GM21786 (cell line): Measurements from ENCODE around the gene CAPRIN2.

Experiments used
- ATAC-seq: cut with Tn5 transposase; IDR thresholded peaks from one replicate; pipeline ENCODE4 v1.9.1; 2021; ENCODE audit not compliant: unreplicated experiment

Gene CAPRIN2

DNA sequence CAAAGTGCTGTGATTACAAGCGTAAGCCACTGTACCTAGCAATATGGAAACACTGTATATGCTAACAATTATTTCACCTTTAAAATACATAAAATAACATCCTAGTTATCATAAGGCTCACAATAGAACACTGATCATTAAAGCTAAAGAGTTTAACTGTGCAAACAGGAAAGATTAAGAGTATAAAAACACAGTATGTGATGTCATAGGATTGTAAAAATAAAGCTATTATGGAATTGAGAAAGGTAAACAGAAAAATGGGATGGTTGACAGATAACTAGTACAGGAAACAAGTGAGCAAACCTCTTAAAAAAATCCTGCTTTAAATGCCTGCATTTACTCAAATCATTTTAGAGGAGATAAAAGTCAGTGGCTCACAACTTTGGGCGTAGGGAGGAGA, 48.3 kb downstream of the CAPRIN2 start:
- no peak for ATAC-seq

DNA sequence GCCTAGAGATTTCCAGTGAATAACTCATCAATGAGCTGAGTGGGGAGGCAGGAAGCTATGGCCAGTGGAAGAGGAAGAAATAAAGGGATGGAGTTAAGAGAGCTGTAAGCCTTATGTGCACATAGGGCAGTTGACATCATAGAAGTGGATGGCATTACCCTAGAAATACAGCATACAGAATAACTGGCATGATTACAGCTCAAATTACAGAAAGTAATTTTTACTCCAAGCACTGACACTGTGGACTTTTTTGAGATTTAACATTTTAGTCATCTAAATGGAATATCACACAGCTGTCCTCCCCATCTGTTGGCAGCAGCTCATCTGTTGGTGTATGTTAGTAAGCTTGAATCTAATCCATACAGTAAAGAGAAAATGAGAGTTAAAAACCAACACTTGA, 53.7 kb downstream of the CAPRIN2 start:
- ATAC-seq, result no peak

DNA sequence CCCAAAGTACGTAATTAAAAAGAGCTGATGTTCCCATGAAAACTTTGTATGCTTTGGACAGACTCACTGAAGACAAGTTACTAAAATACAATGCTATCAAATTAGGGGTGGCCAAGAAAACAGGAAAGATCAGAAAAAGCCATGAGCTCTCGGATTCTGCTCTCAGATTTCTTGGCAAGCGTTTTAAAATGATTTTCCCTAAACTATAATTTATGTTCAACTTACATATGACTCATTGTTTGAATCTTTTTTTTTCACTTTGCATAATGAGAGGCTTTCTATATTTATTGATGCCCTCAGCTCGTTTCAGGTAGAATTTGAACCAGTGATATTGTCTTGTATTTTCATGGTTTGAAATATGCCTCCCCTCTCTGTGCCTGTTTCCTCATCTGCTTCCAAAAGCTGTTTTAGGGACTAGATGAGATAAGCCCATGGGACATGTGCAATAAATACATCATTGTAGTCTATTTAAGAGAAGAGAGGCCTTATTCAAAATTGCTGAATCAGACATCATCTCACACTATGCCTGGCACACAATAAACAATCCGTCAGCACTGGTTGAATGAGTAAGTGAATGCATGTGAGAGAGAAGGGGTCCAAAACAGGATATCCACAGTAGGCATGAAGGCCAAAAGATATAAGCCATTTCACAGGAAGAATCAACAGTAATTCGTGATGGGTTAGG, 54.4 kb downstream of the CAPRIN2 start:
- ATAC-seq, result no peak

DNA sequence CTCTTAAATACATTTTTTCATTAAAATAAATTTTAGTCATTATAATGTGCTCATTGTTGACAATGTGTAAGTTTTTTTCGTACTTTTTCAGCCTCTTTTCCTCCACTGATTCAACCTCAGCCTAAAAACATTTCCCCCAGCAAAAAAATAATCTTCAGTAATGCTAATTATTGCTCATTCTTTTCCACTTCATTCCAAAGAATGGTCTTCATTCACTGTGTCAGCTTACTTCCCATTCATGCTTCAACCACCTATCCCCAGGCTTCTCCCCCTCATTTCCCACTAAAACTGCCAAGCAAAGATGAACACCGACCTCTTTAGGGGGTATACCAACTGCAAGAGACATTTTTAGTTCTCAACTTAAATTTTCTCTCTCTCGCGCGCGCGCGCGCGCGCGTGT, 56.4 kb downstream of the CAPRIN2 start:
- no peak for ATAC-seq

DNA sequence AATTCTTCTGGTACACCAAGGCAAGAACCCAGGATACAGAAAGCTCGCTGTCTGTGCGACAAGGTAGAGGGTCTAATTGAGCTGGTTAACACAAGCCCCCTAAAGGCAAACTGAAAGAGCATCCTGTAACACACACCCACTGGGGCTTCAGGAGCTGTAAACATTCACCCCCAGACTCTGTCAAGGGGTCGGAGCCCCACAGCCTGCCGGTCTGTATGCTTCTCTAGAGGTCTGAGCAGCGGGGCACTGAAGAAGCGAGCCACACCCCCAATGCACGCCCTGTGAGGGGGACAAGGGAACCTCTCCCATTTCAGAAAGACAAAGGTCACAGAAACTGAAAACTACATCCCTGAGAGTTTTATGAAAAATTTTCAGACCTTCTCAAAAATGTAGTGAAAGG, 57.8 kb downstream of the CAPRIN2 start:
- no peak for ATAC-seq

DNA sequence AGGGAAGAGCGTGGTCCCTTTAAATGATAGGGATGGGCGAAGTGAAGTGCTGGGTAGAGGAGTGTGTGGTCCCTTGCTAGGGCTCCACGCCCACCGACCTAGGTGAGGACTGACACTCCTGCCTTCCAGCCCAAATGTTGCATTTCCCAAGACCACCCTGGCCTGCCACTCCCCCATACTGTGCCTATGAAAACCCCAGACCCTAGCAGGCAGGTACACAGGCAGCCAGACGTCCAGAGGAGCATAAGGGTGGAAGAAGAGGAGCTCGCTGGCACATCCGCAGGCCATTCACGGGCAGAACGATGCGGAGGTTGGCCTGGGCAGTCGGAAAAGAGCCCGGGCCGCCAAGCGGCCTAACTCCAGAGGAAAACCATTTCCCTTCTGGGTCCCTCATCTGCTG, 58.3 kb downstream of the CAPRIN2 start:
- no peak for ATAC-seq

DNA sequence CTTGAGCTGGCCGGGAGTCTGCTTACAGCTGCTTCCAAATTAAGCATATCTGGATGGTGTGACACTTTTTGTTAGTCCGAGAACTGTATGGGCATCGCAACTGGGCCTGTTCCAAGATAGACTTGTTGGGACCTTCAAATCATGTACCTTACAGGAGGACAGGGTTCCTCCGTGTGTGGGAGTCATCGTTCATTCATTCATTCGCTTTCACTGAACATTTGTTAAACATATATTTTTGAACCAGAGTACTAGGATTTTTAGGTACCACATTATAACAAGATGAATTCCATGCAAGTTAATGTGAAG, 58.7 kb downstream of the CAPRIN2 start:
- ATAC-seq, result peak; percentile 36

DNA sequence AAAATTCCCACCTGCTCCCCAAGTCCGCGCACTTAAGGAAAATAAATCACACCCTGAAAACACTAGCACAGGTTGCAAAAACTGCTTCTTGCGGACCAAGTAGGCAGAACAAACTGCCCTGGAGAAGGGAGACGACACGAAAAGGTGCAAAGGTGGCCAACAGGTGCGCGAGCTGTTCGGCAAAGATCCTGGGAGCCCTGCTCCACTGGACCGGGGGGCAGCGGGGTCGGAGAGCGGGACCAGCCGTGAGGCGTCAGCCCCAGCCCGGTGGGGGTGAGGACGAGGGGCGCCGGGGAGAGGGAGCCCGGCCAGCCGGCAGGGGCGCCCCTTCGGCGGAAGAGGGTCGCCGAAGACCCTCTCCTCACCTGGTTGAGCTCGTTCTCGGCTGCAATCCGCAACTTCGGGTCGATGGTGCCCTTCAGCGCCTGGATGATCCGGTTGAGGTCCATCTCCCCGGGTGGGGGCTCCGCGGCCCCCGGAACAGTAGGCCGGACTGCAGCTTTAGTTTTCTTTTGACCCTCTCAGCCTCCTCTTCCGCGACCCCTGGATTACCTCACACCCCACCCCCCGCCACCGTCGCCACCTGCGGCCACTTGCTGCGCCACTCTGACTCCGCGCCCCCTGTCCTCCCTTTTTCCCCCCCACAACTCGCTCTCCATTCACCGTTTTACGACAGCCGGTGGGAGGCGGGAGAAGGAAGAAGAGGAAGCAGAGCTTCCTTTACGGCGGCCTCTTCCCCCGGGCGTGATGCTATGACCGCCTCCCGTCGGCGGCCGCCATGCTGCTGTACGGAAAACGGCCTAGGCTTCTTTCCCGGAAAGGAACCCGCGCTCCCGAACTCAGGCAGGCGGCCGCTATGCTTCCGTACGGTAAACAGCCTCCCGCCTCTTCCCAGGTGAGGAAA, 59.3 kb downstream of the CAPRIN2 start, which contains the start of gene IPO8:
Gene IPO8, minus strand, starts transcription at position 671 of the 904 bp plus-strand sequence. Its CDS starts 222 bp downstream, at position 449.
- ATAC-seq, result peak; percentile 77

DNA sequence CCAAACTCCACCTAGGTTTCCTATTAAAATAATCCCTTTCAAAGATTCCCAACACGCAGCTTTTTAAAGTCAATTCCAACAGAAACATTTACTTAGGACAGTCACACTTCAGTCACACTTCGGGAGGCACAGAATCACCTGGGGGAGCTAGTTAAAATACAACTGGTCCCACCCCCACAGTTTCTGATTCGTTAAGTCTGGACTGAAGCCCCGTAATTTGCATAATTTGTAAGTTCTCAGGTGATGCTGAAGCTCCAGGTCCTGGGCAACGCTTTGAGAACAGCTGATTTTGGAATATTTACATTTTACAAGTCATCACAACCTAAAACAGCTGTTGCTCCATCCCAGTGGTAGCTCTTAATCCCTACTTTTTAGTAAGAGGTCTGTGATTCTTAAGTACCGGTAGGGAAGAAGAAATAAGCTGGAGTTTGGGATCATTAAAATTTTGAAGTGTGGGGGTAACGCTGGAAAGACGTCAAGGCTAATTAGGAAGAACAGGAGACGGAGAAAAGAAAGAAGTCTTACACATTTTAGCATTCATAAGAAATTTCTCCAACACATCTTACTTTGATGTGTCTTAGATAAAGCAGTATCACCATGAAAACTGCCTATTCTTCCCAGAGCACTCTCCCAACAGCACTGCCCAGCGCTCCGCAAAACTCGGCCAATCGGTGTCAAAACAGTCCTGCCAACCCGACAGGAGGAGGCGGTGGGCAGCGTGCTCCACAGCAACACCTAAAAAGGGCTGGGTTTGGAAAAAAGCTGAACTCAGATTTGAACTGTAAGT, 60.1 kb downstream of the CAPRIN2 start:
- ATAC-seq, result peak; percentile 31

DNA sequence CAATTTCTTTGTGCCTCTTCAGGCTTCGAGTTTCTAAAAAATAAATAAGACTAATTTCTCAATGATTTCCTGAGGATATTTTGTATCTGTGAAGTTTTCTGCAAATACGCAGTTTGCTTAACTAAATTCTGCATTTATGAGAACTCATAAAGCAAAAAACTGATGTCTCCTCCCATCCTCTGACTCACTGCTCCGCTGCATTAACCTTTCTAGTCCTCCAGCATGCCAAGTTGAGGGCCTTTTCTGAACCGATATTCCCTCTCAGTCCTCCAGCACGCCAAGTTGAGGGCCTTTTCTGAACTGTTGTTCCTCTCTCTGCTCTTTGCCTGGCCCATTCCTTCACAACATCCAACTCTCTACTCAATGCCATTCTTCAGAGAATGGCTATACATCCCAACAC, 62.3 kb downstream of the CAPRIN2 start:
- no peak for ATAC-seq

DNA sequence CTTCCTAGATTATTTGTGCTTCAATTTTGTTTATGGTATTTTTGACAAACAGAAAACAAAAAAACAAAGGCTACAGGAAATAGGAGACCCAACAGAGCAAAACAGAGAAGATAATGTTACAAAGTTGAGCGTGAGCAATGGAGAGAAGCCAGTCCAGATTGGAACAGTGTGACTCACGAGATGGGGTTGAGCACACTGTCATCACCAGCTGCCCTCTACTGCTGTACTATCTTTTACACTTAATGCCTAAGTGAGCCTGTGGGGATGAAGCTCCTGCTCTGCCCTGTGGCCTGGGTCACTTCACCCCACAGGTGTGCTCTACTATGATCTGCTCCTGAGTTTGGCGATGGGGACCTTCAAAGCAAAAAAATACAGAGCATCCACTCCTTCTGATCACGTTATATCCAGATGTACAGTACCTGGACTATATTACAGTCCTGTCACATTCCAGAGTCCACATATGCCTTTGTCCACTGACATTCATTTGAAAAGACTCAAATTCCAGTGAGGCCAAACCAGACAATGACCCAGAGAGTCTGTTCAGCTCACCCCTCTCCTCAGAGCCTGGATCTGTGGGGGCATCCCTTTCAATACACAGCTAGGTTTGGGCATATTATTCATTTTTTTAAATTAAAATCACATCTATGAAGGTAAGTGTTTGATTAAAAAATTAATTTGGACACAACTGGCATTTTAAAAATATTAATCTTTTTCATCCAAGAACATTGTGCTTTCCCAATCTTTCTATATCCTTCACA, 63.5 kb downstream of the CAPRIN2 start:
- no peak for ATAC-seq

DNA sequence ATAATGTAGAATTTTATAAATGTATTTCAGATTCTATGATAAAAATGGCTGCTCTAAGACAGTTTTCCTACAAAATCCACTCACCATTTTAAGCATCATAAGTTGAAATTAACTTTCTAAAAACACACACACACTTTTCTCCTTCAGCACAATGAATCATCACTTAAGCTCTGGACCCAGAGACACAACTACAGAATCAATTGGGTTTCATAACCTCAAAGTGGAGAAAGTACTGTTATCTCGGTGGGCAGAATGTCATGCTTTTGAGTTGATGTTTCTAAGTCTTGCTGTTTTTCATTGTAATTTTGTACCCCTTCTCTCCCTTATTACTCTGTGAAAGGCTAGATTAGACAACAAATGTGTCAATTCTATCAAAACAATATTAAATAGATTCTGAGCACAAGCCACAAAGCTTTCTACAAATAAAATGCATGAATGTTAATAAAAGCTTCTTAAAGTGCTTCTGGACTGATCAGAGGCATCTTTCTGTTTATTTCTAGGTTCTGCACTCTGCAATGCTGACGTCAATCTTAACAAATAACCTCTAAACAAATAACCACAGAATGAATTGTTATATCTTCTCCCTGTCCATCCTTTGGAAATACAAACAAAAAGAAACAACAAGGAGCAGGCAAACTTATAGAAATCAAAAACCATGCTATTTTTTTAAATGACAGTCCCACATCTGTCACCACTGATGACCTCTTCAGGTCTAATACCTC, 67.3 kb downstream of the CAPRIN2 start:
- no peak for ATAC-seq

DNA sequence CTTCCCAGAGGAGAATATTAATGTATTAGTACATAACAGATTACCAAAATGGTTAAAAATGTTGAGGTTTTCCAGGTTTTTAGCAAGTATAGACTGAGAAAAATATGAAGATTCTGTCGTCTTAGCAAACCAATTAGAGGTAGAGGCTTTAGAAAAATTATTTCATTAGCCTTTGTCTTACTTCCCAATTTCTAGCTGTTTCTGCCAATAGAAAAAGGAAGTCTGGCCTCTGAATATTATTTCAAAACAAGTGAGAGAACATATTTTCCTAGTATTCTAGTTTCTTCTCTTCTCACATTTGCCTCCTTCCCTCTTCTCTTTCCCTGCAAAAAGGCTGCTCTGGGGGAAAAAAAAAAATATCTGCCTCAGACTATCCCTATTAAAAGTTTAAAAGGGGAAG, 75.5 kb downstream of the CAPRIN2 start:
- ATAC-seq, result no peak

DNA sequence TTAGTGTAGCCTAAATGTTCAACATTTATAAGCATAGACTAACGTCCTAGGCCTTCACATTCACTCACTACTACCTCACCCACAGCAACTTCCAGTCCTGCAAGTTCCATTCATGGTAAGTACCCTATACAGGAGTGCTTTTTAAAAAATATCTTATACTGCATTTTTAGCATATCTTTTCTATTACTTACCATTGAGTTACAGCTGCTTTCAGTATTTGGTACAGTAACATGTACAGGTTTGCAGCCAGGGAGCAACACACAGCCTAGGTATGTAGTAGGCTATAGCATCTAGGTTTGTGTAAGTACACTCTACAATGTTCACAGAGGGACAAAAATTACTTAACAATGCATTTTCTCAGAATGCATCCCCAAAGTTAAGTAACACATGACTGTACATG, 76.5 kb downstream of the CAPRIN2 start:
- ATAC-seq, result no peak

DNA sequence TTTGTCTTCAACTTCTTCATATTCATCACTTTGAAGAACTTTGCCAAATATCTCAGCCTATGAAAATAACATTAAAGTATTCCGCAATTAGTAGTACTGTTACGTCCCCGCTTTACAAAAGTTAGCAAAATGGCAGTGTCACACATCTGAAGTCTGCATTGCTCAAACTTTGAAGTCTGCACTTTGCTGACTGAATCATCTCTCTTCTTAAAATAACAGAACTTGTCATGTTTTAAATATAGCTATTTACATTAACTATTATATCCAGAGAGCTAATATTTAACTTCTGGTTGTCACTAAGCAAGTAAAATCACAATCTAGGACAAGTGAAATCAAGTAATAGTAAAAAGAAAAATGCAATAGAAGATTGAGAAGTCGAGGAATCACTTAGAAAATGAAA, 93.5 kb downstream of the CAPRIN2 start:
- ATAC-seq, result no peak
